ENCODE data around the gene ADAMTSL5. TPM values are rescaled to one million over a fixed set of nuclear protein-coding genes. Genes with fewer than 3 reads are reported as not detected.

Gene ADAMTSL5
- total RNA-seq, 1 donor from 2014 or later, result not detected

DNA sequence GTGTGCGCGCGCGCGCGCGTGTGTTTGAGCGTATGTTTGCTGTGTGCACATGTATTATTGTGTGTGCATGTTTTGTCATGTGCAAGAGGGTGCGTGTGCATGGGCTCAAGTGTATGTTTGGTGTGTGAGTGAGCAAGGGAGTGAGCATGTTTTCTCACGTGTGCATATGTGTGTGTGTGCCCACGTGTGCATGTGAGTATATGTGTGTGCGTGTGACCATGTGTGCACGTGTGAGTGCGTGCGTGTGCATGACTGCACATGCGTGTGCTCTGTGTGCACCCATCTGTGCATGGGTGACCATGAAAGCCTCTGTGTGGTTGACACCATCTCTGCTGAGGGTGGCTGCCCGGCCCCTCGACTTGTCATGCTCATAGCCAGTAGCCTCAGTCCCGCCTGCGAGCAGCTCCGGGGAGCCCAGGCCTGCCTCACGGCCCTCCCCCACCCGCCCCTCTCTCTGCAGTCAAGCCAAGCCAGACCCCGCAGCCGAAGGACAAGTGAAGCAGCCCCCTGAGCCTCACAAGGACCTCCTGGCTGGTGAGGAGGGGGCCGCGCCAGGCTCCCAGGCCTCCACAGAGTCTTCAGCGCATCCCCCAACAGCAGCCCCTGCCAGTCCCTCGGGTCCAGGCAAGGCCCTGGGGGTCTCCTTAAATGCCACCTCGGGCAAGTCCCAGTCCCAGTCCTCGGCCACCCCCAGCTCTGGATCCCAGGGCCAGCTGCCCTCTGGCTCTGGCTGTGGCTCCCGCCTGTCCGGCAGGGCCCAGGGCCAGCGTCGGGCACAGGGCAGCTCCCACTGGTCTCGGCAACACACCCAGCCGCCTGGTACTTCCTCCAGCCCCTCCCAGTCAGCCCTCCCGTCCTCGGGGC lies 15.9 kb downstream of the ADAMTSL5 start:
- no peak for TF ChIP-seq CTCF (IDR thresholded peaks at IDR 0.05)
- CTCF ChIA-PET, result no interaction called here
- Mint-ChIP-seq H3K27me3 (peaks cover 6% of the 10 kb centered on the region), H3K9me3 (no peaks in the 10 kb centered on the region), H3K4me1 (peaks cover under 1% of the 10 kb centered on the region), H3K27ac (no peak overlapping the region), H3K4me3 (no peak overlapping the region), H3K36me3 (ENCODE audit: low read depth) (no peaks in the 10 kb centered on the region)
- POLR2A ChIA-PET, result interaction anchor here (0.6 kb wide), 1 partner anchor 86 kb away, joined by 5 read pairs; no protein-coding TSS in a partner anchor
- ATAC-seq (ENCODE audit: low read depth), result no peak
- no peak for DNase-seq
- intact Hi-C loops (cut with micrococcal nuclease), result no loop called here

GRCh38 chr19:1495799-1496713 lies 16.8 kb downstream of the ADAMTSL5 start:
- no peaks in the 10 kb centered on the region for H3K36me3 Mint-ChIP-seq (ENCODE audit: low read depth)
- H3K4me3 Mint-ChIP-seq, result no peak overlapping the region
- ChIA-PET POLR2A (no interaction called here), CTCF (no interaction called here)
- DNase-seq, result no peak
- no peaks in the 10 kb centered on the region for H3K9me3 Mint-ChIP-seq
- peaks cover 8% of the 10 kb centered on the region for H3K27me3 Mint-ChIP-seq
- intact Hi-C loops (cut with micrococcal nuclease), result no loop called here
- ATAC-seq (ENCODE audit: low read depth), result no peak
- no peak for TF ChIP-seq CTCF (IDR thresholded peaks at IDR 0.05)
- H3K4me1 Mint-ChIP-seq, result peaks cover 5% of the 10 kb centered on the region
- H3K27ac Mint-ChIP-seq, result no peak overlapping the region

- Mint-ChIP-seq H3K9me3 (no peaks in the 10 kb centered on the region), H3K4me3 (no peak overlapping the region), H3K36me3 (ENCODE audit: low read depth) (no peaks in the 10 kb centered on the region), H3K27ac (no peak overlapping the region), H3K27me3 (peaks cover 7% of the 10 kb centered on the region), H3K4me1 (peaks cover 8% of the 10 kb centered on the region)
- ATAC-seq (ENCODE audit: low read depth) (no peak), DNase-seq (no peak)
- CTCF ChIA-PET, result no interaction called here
- TF ChIP-seq CTCF (IDR thresholded peaks at IDR 0.05), result no peak
- intact Hi-C loops (cut with micrococcal nuclease), result no loop called here
- POLR2A ChIA-PET, result interaction anchor here (0.7 kb wide), 1 partner anchor 641 kb away, joined by 3 read pairs; no protein-coding TSS in a partner anchor
These were observed 17.6 kb downstream of the ADAMTSL5 start for GRCh38 chr19:1495051-1495798.

GRCh38 chr19:1494115-1494815 lies 18.6 kb downstream of the ADAMTSL5 start:
- ChIA-PET POLR2A (interaction anchor here (0.7 kb wide), 1 partner anchor 640 kb away, joined by 3 read pairs; no protein-coding TSS in a partner anchor), CTCF (no interaction called here)
- no peak for TF ChIP-seq CTCF (IDR thresholded peaks at IDR 0.05)
- H3K9me3 Mint-ChIP-seq, result no peaks in the 10 kb centered on the region
- peaks cover 7% of the 10 kb centered on the region for H3K27me3 Mint-ChIP-seq
- no peak for ATAC-seq (ENCODE audit: low read depth)
- intact Hi-C loops (cut with micrococcal nuclease), result no loop called here
- H3K4me3 Mint-ChIP-seq, result no peak overlapping the region
- DNase-seq, result no peak
- H3K4me1 Mint-ChIP-seq, result peaks cover 12% of the 10 kb centered on the region
- H3K36me3 Mint-ChIP-seq (ENCODE audit: low read depth), result no peaks in the 10 kb centered on the region
- H3K27ac Mint-ChIP-seq, result no peak overlapping the region

All from activated B cell treated with CpG ODN at 0.5 μM for 24 hours (primary cell).